OCI-LY1 (cell line): ENCODE data around the gene JAKMIP3.

Experiments used
- H2AFZ ChIP-seq: fragments of 200-600 bp; sonication (generic), shearing (Covaris generic); 2 replicates; pipeline ENCODE4 v1.6.0; 2014; ENCODE audit warnings: antibody characterized with exemption, mild to moderate bottlenecking, low read length
- H3F3A ChIP-seq: fragments of 200-600 bp; sonication (generic), shearing (Covaris generic); 2 replicates; pipeline ENCODE4 v1.6.0; 2014; ENCODE audit warnings: mild to moderate bottlenecking, antibody characterized with exemption, low read length, moderate library complexity; ENCODE audit not compliant: insufficient read depth
- H3K27ac ChIP-seq: fragments of 200-600 bp; sonication (generic); 2 replicates; pipeline ENCODE4 v1.5.1; 2014; ENCODE audit warnings: low read length, mixed run types, mild to moderate bottlenecking, low read depth; ENCODE audit not compliant: poor library complexity, severe bottlenecking
- H3K27me3 ChIP-seq: fragments of 200-600 bp; sonication (generic); 2 replicates; pipeline ENCODE4 v1.6.0; 2014; ENCODE audit warnings: antibody characterized with exemption, mild to moderate bottlenecking, low read length, moderate library complexity; ENCODE audit not compliant: insufficient read depth
- H3K36me3 ChIP-seq: fragments of 200-600 bp; sonication (generic); 2 replicates; pipeline ENCODE4 v1.6.1; 2014; ENCODE audit warnings: mild to moderate bottlenecking, antibody characterized with exemption, low read length, moderate library complexity, mixed read lengths; ENCODE audit not compliant: insufficient read depth
- H3K4me1 ChIP-seq: fragments of 200-600 bp; sonication (generic); 2 replicates; pipeline ENCODE4 v1.5.1; 2014; ENCODE audit warnings: mild to moderate bottlenecking, low read length, moderate library complexity; ENCODE audit not compliant: insufficient read depth, severe bottlenecking
- H3K4me2 ChIP-seq: fragments of 200-600 bp; sonication (generic), shearing (Covaris generic); 2 replicates; pipeline ENCODE4 v1.6.1; 2014; ENCODE audit warnings: low read length
- H3K4me3 ChIP-seq: fragments of 200-600 bp; sonication (generic); 2 replicates; pipeline ENCODE4 v1.5.1; 2014; ENCODE audit warnings: low read length, low read depth, mild to moderate bottlenecking, mixed read lengths; ENCODE audit not compliant: poor library complexity, severe bottlenecking
- H3K79me2 ChIP-seq: fragments of 200-600 bp; shearing (Covaris generic); 2 replicates; pipeline ENCODE4 v1.6.1; 2016; ENCODE audit warnings: mixed run types, low read length, mixed read lengths; ENCODE audit not compliant: insufficient read depth
- H3K9ac ChIP-seq: fragments of 200-600 bp; sonication (generic), shearing (Covaris generic); 2 replicates; pipeline ENCODE4 v1.6.1; 2014; ENCODE audit warnings: mild to moderate bottlenecking, low read length, mixed read lengths
- H3K9me2 ChIP-seq: fragments of 200-600 bp; sonication (generic), shearing (Covaris generic); 2 replicates; pipeline ENCODE4 v1.6.1; 2014; ENCODE audit warnings: low read depth, mild to moderate bottlenecking, low read length, mixed read lengths
- H3K9me3 ChIP-seq: fragments of 200-600 bp; shearing (Covaris generic); 2 replicates; pipeline ENCODE4 v1.6.1; 2014; ENCODE audit warnings: low read length, mixed read lengths
- H4K20me1 ChIP-seq: fragments of 200-600 bp; sonication (generic), shearing (Covaris generic); 2 replicates; pipeline ENCODE4 v1.6.0; 2016; ENCODE audit warnings: mild to moderate bottlenecking, low read length; ENCODE audit not compliant: insufficient read depth
- CTCF ChIP-seq: fragments of 200-600 bp; sonication (generic), shearing (Covaris generic); IDR thresholded peaks from 2 replicates; pipeline ENCODE4 v1.5.1; 2017; ENCODE audit warnings: mild to moderate bottlenecking, antibody characterized with exemption, low read length, moderate library complexity, mixed read lengths
- EZH2 ChIP-seq: fragments of 200-600 bp; sonication (generic), shearing (Covaris generic); IDR thresholded peaks from 2 replicates; pipeline ENCODE4 v1.8.0; 2017; ENCODE audit warnings: borderline replicate concordance, mixed run types, mild to moderate bottlenecking, antibody characterized with exemption, low read length, moderate library complexity, mixed read lengths

JAKMIP3 gene

GRCh38 chr10:132106431-132106830 lies 40.7 kb downstream of the JAKMIP3 start:
- Histone ChIP-seq H3K36me3 (no peaks in the 10 kb centered on the region), H3K79me2 (no peaks in the 10 kb centered on the region), H2AFZ (no peak overlapping the region), H3K27me3 (no peaks in the 10 kb centered on the region), H3K4me3 (no peak overlapping the region), H3K4me2 (no peak overlapping the region), H3F3A (no peaks in the 10 kb centered on the region), H4K20me1 (no peaks in the 10 kb centered on the region), H3K9me2 (no peaks in the 10 kb centered on the region), H3K27ac (no peak overlapping the region), H3K9ac (no peak overlapping the region), H3K9me3 (no peaks in the 10 kb centered on the region), H3K4me1 (no peaks in the 10 kb centered on the region)
- TF ChIP-seq CTCF (no peak), EZH2 (no peak)

GRCh38 chr10:132107186-132107948 lies 41.6 kb downstream of the JAKMIP3 start:
- Histone ChIP-seq H3K9me2 (no peaks in the 10 kb centered on the region), H3K9ac (no peak overlapping the region), H3K4me3 (no peak overlapping the region), H3K27ac (no peak overlapping the region), H2AFZ (no peak overlapping the region), H3K4me2 (no peak overlapping the region), H3K27me3 (no peaks in the 10 kb centered on the region), H4K20me1 (no peaks in the 10 kb centered on the region), H3K4me1 (no peaks in the 10 kb centered on the region), H3K9me3 (no peaks in the 10 kb centered on the region), H3K36me3 (no peaks in the 10 kb centered on the region), H3K79me2 (no peaks in the 10 kb centered on the region), H3F3A (no peaks in the 10 kb centered on the region)
- TF ChIP-seq CTCF (no peak), EZH2 (no peak)

GRCh38 chr10:132107949-132108877 lies 42.5 kb downstream of the JAKMIP3 start:
- Histone ChIP-seq H3F3A (no peaks in the 10 kb centered on the region), H3K27me3 (no peaks in the 10 kb centered on the region), H3K9ac (no peak overlapping the region), H3K4me2 (no peak overlapping the region), H2AFZ (no peak overlapping the region), H4K20me1 (no peaks in the 10 kb centered on the region), H3K4me1 (no peaks in the 10 kb centered on the region), H3K9me3 (no peaks in the 10 kb centered on the region), H3K36me3 (no peaks in the 10 kb centered on the region), H3K4me3 (no peak overlapping the region), H3K9me2 (no peaks in the 10 kb centered on the region), H3K79me2 (no peaks in the 10 kb centered on the region), H3K27ac (no peak overlapping the region)
- TF ChIP-seq CTCF (no peak), EZH2 (no peak)
